Naive thymus-derived CD8-positive, alpha-beta T cell (primary cell): ENCODE measurements around the gene WDR88. TPM values are rescaled to one million over a fixed set of nuclear protein-coding genes. Genes with fewer than 3 reads are reported as not detected.
"Not testable (repeated sequence)": the region's sequence is repeated elsewhere in the genome, so short reads cannot be mapped to it uniquely, and the experiment has no call there.

Experiments
- ATAC-seq, 2 donors: fragments of 150-1000 bp; cut with Tn5 transposase in 1 of 2; sonication (Bioruptor Pico), chemical (Tn5 transposase) in 1 of 2; 1 replicate in 1 of 2; 2 replicates in 1 of 2; pipeline ENCODE4 v1.10.0; 2021; ENCODE audit warnings: mild to moderate bottlenecking in 2 of 2, moderate library complexity in 2 of 2
- POLR2A ChIA-PET: fragments of 350-600 bp; sonication (Branson Sonifier 250); formaldehyde crosslinking; loops from one replicate; lab custom pipeline; 2021; ENCODE audit warnings: antibody characterized with exemption; lab: Charles Lee
- DNase-seq, 10 donors: peaks; one replicate each; pipeline versions ENCODE4 v3.0.0 to v3.0.0-alpha.2; 2020 to 2022
- H3K27ac Mint-ChIP-seq, 10 donors: one replicate each; pipeline ENCODE4 v1.8.0; 2020 to 2022; ENCODE audit warnings: mild to moderate bottlenecking in 10 of 10, mixed read lengths in 10 of 10, moderate library complexity in 4 of 10, inconsistent platforms in 1 of 10
- H3K27me3 Mint-ChIP-seq, 5 donors: one replicate each; pipeline ENCODE4 v1.8.0; 2021 to 2022; ENCODE audit warnings: mixed read lengths in 5 of 5
- H3K36me3 Mint-ChIP-seq, 3 donors: one replicate each; pipeline ENCODE4 v1.8.0; 2020 to 2022; ENCODE audit warnings: mixed read lengths in 3 of 3, mild to moderate bottlenecking in 2 of 3, inconsistent platforms in 1 of 3
- H3K4me1 Mint-ChIP-seq, 4 donors: one replicate each; pipeline ENCODE4 v1.8.0; 2021 to 2022; ENCODE audit warnings: mixed read lengths in 4 of 4
- H3K4me3 Mint-ChIP-seq, 10 donors: one replicate each; pipeline ENCODE4 v1.8.0; 2020 to 2022; ENCODE audit warnings: mild to moderate bottlenecking in 10 of 10, mixed read lengths in 10 of 10, moderate library complexity in 6 of 10, inconsistent platforms in 1 of 10
- H3K9me3 Mint-ChIP-seq, 9 donors: one replicate each; pipeline ENCODE4 v1.8.0; 2020 to 2022; ENCODE audit warnings: mixed read lengths in 9 of 9, mild to moderate bottlenecking in 3 of 9, inconsistent platforms in 1 of 9, moderate library complexity in 1 of 9
- polyA plus RNA-seq, 3 donors: library from polyadenylated mRNA; unstranded; fragments of 300-500 nt; fragmentation: Illumina TruSeq; gene quantifications; one replicate each; pipeline ENCODE4 v1.2.3, GENCODE V29; 2021
- total RNA-seq, 8 experiments: library from RNA in 2 of 8; stranded (reverse) in 2 of 8; gene quantifications; one replicate each; pipeline ENCODE4 v1.2.3 and lab custom pipeline; 2021 to 2026

Gene WDR88
- total and polyA plus RNA-seq, 5 experiments from 2014 or later, result 0.10 to 0.60 (median 0.20) TPM; not detected in 1

GRCh38 chr19:33159149-33159548 lies 27.2 kb downstream of the WDR88 start:
- POLR2A ChIA-PET, result interaction anchor here (0.6 to 7.6 kb wide), 3 partner anchors 16 to 215 kb away, joined by 3 to 113 read pairs (median 5); partner anchors contain the start of gene CEBPG
- Mint-ChIP-seq H3K27ac (peak overlapping the region in 2 of 10 donors; percentile 48 to 86), H3K4me3 (no peak overlapping the region), H3K27me3 (no peaks in the 10 kb centered on the region), H3K9me3 (no peaks in the 10 kb centered on the region), H3K36me3 (no peaks in the 10 kb centered on the region), H3K4me1 (peaks cover 19 to 43% (median 37%) of the 10 kb centered on the region in 4 donors)
- ATAC-seq (no peak), DNase-seq (no peak)

GRCh38 chr19:33159893-33160292 lies 28.0 kb downstream of the WDR88 start:
- no peak for ATAC-seq
- Mint-ChIP-seq H3K9me3 (no peaks in the 10 kb centered on the region), H3K4me3 (peak overlapping the region in 5 of 10 donors; percentile 55 to 81 (median 74)), H3K27ac (peak overlapping the region; percentile 83 to 95 (median 91)), H3K36me3 (no peaks in the 10 kb centered on the region), H3K4me1 (peaks cover 20 to 43% (median 38%) of the 10 kb centered on the region in 4 donors), H3K27me3 (no peaks in the 10 kb centered on the region)
- no peak for DNase-seq
- POLR2A ChIA-PET, result interaction anchor here (1.4 to 7.6 kb wide), 3 partner anchors 15 to 214 kb away, joined by 3 to 113 read pairs (median 5); partner anchors contain the start of gene CEBPG

GRCh38 chr19:33161201-33161600 lies 29.3 kb downstream of the WDR88 start:
- peaks cover 21 to 44% (median 39%) of the 10 kb centered on the region in 4 donors for H3K4me1 Mint-ChIP-seq
- no peaks in the 10 kb centered on the region for H3K9me3 Mint-ChIP-seq
- POLR2A ChIA-PET, result interaction anchor here (1.8 to 7.6 kb wide), 2 partner anchors 14 to 212 kb away, joined by 5 to 113 read pairs; partner anchors contain the start of gene CEBPG
- peak overlapping the region in 9 of 10 donors; percentile 37 to 94 (median 88) for H3K27ac Mint-ChIP-seq
- DNase-seq (no peak), ATAC-seq (no peak)
- H3K27me3 Mint-ChIP-seq, result no peaks in the 10 kb centered on the region
- H3K36me3 Mint-ChIP-seq, result no peaks in the 10 kb centered on the region
- H3K4me3 Mint-ChIP-seq, result peak overlapping the region in 7 of 10 donors; percentile 15 to 81 (median 70)

DNA sequence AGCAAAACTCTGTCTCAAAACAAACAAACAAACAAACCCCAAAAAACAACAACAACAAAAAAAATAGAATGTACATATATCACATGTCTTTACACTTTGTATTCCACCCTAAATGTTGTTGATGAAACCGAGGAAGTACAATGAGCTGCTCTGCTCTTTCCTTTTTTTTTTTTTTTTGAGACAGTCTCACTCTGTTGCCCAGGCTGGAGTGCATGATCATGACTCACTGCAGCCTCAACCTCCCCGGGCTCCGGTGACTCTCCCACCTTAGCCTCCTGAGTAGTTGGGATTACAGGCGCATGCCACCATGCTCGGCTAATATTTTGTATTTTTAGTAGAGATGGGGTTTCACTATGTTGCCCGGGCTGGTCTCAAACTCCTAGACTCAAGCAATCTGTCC lies 31.6 kb downstream of the WDR88 start:
- Mint-ChIP-seq H3K36me3 (peaks cover 0 to 4% (median 2%) of the 10 kb centered on the region in 3 donors), H3K27ac (no peak overlapping the region), H3K4me3 (no peak overlapping the region), H3K9me3 (peaks cover 0 to 13% (median 3%) of the 10 kb centered on the region in 9 donors), H3K4me1 (peaks cover 17 to 45% (median 30%) of the 10 kb centered on the region in 4 donors), H3K27me3 (no peaks in the 10 kb centered on the region)
- POLR2A ChIA-PET, result interaction anchor here (7.6 kb wide), 1 partner anchor 12 kb away, joined by 113 read pairs; no protein-coding TSS in a partner anchor
- DNase-seq, result no peak
- ATAC-seq, result no peak

DNA sequence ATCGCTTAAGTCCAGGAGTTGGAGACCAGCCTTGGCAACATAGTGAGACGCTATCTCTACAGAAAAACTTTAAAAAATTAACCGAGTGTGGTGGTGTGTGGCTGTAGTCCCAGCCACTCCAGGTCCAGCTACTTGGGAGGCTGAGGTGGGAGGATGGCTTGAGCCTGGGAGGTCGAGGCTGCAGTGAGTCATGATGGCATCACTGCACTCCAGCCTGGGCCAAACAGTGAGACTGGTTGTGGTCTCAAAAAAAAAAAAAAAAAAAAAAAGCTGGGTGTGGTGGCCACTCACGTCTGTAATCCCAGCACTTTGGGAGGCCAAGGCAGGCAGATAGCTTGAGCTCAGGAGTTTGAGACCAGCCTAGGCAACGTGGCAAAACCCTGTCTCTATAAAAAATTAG lies 34.1 kb downstream of the WDR88 start:
- POLR2A ChIA-PET, result interaction anchor here (1.8 kb wide), 1 partner anchor 10 kb away, joined by 8 read pairs; no protein-coding TSS in a partner anchor
- not testable (repeated sequence) for H3K27ac Mint-ChIP-seq

DNA sequence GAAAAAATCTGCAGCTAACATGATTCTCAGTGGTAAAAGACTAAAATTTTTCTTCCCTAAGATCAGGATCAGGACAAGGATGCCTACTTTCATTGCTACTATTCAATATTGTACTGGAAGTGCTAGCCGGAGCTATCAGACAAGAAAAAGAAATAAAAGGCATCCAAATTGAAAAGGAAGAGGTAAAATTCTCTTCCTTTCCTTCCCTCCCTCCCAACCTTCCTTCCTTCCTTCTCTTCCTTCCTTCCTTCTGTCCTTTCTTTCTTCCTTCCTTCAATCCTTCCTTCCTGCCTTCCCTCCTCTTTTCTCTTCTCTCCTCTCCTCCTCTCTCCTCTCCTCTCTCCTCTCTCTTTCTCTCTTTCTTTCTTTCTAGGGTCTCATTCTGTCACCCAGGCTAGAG lies 35.5 kb downstream of the WDR88 start:
- Mint-ChIP-seq H3K27ac (no peak overlapping the region), H3K9me3 (peaks cover 0 to 19% (median 4%) of the 10 kb centered on the region in 9 donors), H3K27me3 (no peaks in the 10 kb centered on the region), H3K36me3 (peaks cover 0 to 11% (median 9%) of the 10 kb centered on the region in 3 donors), H3K4me3 (no peak overlapping the region), H3K4me1 (peaks cover 8 to 33% (median 18%) of the 10 kb centered on the region in 4 donors)
- DNase-seq, result no peak
- ATAC-seq, result no peak
- POLR2A ChIA-PET, result interaction anchor here (1.8 kb wide), 1 partner anchor 9 kb away, joined by 8 read pairs; no protein-coding TSS in a partner anchor

More for the DNA sequence above, 34.1 kb downstream of the WDR88 start:
- not testable (repeated sequence) for DNase-seq, ATAC-seq, H3K27me3 Mint-ChIP-seq, H3K4me3 Mint-ChIP-seq
- Mint-ChIP-seq H3K9me3 (peaks cover 0 to 19% (median 4%) of the 10 kb centered on the region in 9 donors), H3K36me3 (peaks cover 0 to 11% (median 9%) of the 10 kb centered on the region in 3 donors), H3K4me1 (peaks cover 12 to 37% (median 17%) of the 10 kb centered on the region in 4 donors)

DNA sequence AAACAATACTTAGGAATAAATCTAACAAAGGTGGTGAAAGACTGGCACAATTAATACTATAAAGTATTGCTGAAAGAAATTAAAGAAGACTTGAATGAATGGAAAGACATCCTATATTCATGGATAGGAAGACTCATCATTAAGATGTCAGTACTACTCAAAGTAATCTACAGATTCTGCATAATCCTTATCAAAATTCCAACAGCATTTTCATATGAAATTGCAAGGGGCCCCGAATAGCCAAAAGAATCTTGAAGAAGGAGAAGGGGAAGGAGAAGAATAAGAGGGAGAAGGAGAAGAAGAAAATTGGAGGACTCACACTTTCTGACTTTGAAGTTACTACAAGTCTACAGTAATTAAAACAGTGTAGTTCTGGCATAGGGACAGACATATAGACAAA lies 36.6 kb downstream of the WDR88 start:
- no peaks in the 10 kb centered on the region for H3K27me3 Mint-ChIP-seq
- no peak for ATAC-seq
- H3K36me3 Mint-ChIP-seq, result peaks cover 0 to 11% (median 9%) of the 10 kb centered on the region in 3 donors
- H3K4me3 Mint-ChIP-seq, result no peak overlapping the region
- no peak for DNase-seq
- peaks cover 0 to 19% (median 4%) of the 10 kb centered on the region in 9 donors for H3K9me3 Mint-ChIP-seq
- peaks cover 12 to 37% (median 26%) of the 10 kb centered on the region in 4 donors for H3K4me1 Mint-ChIP-seq
- POLR2A ChIA-PET, result no interaction called here
- peak overlapping the region in 1 of 10 donors; percentile 74 for H3K27ac Mint-ChIP-seq

- Mint-ChIP-seq H3K4me1 (peaks cover 20 to 49% (median 45%) of the 10 kb centered on the region in 4 donors), H3K27ac (peak overlapping the region in 1 of 10 donors; percentile 57), H3K9me3 (peaks cover 0 to 19% (median 4%) of the 10 kb centered on the region in 9 donors), H3K36me3 (peaks cover 0 to 11% (median 9%) of the 10 kb centered on the region in 3 donors), H3K4me3 (no peak overlapping the region), H3K27me3 (no peaks in the 10 kb centered on the region)
- ATAC-seq (no peak), DNase-seq (no peak)
- POLR2A ChIA-PET, result no interaction called here
Measured at GRCh38 chr19:33171222-33171795, 39.4 kb downstream of the WDR88 start.

DNA sequence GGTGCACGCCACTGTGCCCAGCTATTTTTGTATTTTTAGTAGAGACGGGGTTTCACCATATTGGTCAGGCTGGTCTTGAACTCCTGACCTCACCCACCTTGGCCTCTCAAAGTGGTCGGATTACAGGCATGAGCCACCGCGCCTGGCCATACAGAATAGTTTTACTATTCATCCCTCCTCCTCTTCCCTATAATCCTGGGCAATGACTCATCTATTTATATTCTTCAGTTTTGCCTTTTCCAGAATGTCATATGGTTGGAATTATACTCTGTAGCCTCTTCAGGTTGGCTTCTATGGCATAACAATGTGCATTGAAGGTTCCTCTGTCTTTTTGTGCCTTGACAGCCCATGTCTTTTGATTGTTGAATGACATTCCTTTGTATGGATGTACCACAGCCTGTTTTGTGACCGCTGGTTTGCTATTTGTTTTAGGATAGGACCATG lies 40.0 kb downstream of the WDR88 start:
- ATAC-seq, result no peak
- no peak overlapping the region for H3K27ac Mint-ChIP-seq
- H3K4me3 Mint-ChIP-seq, result no peak overlapping the region

DNA sequence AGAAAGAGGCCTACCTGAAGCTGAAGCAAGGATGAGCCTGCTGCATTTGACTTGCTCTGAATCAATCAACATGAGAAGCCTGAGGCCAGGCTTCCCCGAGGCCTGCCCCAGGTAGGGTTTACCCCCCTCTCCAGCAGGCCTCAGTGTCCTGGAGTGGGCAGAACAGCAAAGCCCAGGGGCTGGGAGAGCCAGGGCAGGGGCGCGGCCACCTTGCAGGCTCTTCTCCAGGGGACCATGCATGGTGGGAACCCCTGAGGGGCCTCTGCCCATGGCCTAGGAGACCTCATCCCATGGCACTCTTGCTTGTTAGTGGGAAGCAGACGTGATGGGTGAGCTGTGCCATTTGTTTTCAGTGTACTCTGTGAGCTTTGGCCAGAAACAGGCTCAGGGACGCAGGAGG lies 42.3 kb downstream of the WDR88 start:
- peaks cover 0 to 4% (median 0%) of the 10 kb centered on the region in 9 donors for H3K9me3 Mint-ChIP-seq
- peak overlapping the region in 6 of 10 donors; percentile 13 to 100 (median 30) for H3K4me3 Mint-ChIP-seq
- no peak for DNase-seq
- ATAC-seq, result no peak
- H3K27me3 Mint-ChIP-seq, result peaks cover 0 to 4% (median 0%) of the 10 kb centered on the region in 5 donors
- POLR2A ChIA-PET, result interaction anchor here (6.6 kb wide), 1 partner anchor 13 kb away, joined by 113 read pairs; no protein-coding TSS in a partner anchor
- peak overlapping the region in 1 of 10 donors; percentile 41 for H3K27ac Mint-ChIP-seq
- peaks cover under 1 to 4% (median 4%) of the 10 kb centered on the region in 3 donors for H3K36me3 Mint-ChIP-seq
- H3K4me1 Mint-ChIP-seq, result peaks cover 24 to 59% (median 52%) of the 10 kb centered on the region in 4 donors

More for the DNA sequence above, 40.0 kb downstream of the WDR88 start:
- peaks cover 0 to 3% (median 0%) of the 10 kb centered on the region in 5 donors for H3K27me3 Mint-ChIP-seq
- POLR2A ChIA-PET, result interaction anchor here (6.6 kb wide), 1 partner anchor 11 kb away, joined by 113 read pairs; no protein-coding TSS in a partner anchor
- peaks cover 0 to 19% (median 5%) of the 10 kb centered on the region in 9 donors for H3K9me3 Mint-ChIP-seq
- DNase-seq, result no peak
- peaks cover 2 to 13% (median 9%) of the 10 kb centered on the region in 3 donors for H3K36me3 Mint-ChIP-seq
- H3K4me1 Mint-ChIP-seq, result peaks cover 23 to 53% (median 49%) of the 10 kb centered on the region in 4 donors

GRCh38 chr19:33175156-33175782 lies 43.4 kb downstream of the WDR88 start:
- DNase-seq, result no peak
- Mint-ChIP-seq H3K27me3 (peaks cover 0 to 4% (median 0%) of the 10 kb centered on the region in 5 donors), H3K36me3 (peaks cover 0 to 4% (median 2%) of the 10 kb centered on the region in 3 donors), H3K4me3 (peak overlapping the region; percentile 92 to 100 (median 98)), H3K27ac (peak overlapping the region; percentile 49 to 100 (median 98)), H3K9me3 (peaks cover 0 to 4% (median 0%) of the 10 kb centered on the region in 9 donors), H3K4me1 (peaks cover 24 to 62% (median 56%) of the 10 kb centered on the region in 4 donors)
- POLR2A ChIA-PET, result interaction anchor here (0.5 to 6.6 kb wide), 8 partner anchors 9 to 996 kb away, joined by 3 to 113 read pairs (median 7); partner anchors contain the start of genes CEBPG and DPY19L3
- no peak for ATAC-seq
